DMS79 (cell line): Measurements from ENCODE around the gene TNS4.

Experiments used
- DNase-seq: peaks from one replicate; lab custom pipeline; 2025; lab: John Stamatoyannopoulos, UW

The TNS4 gene

GRCh38 chr17:40535438-40535837 is 34.0 kb upstream of the TNS4 start:
- no peak for DNase-seq

- peak; percentile 14 for DNase-seq
Measured at GRCh38 chr17:40534371-40535189, 33.2 kb upstream of the TNS4 start.

- DNase-seq: no peak
Measured at GRCh38 chr17:40533896-40534295, 32.5 kb upstream of the TNS4 start.

- no peak for DNase-seq
Measured at GRCh38 chr17:40532520-40533253, 31.3 kb upstream of the TNS4 start.

GRCh38 chr17:40531051-40531991 is 29.9 kb upstream of the TNS4 start:
- DNase-seq: no peak

- DNase-seq: no peak
Measured at GRCh38 chr17:40530531-40530994, 29.1 kb upstream of the TNS4 start.

GRCh38 chr17:40529991-40530390 is 28.6 kb upstream of the TNS4 start:
- DNase-seq: no peak

GRCh38 chr17:40528692-40529417 is 27.4 kb upstream of the TNS4 start:
- no peak for DNase-seq

GRCh38 chr17:40526668-40527067 is 25.2 kb upstream of the TNS4 start:
- no peak for DNase-seq

- no peak for DNase-seq
Measured at GRCh38 chr17:40525294-40525693, 23.9 kb upstream of the TNS4 start.

GRCh38 chr17:40524243-40524965 is 23.0 kb upstream of the TNS4 start:
- DNase-seq: no peak

- DNase-seq: no peak
Measured at GRCh38 chr17:40522961-40523310, 21.5 kb upstream of the TNS4 start.

GRCh38 chr17:40522250-40522960 is 21.0 kb upstream of the TNS4 start:
- no peak for DNase-seq

- no peak for DNase-seq
Measured at GRCh38 chr17:40520991-40521453, 19.6 kb upstream of the TNS4 start.

GRCh38 chr17:40519089-40519775 is 17.8 kb upstream of the TNS4 start:
- DNase-seq: no peak

- DNase-seq: no peak
Measured at GRCh38 chr17:40518401-40519088, 17.1 kb upstream of the TNS4 start.

GRCh38 chr17:40517981-40518380 is 16.6 kb upstream of the TNS4 start:
- no peak for DNase-seq

- no peak for DNase-seq
Measured at GRCh38 chr17:40517286-40517662, 15.9 kb upstream of the TNS4 start.
